DND-41 (cell line): Measurements from ENCODE around the gene A3GALT2.

Source experiments
- ATAC-seq: fragments of 200-7000 bp; cut with Tn5 transposase; 3 replicates; pipeline ENCODE4 v1.9.1; 2021; ENCODE audit warnings: low read depth; ENCODE audit not compliant: insufficient read depth
- DNase-seq: peaks from one replicate; pipeline ENCODE4 v3.0.0-alpha.2; 2020
- H2AFZ ChIP-seq: 2 replicates; pipeline ENCODE4 v1.6.0; 2012; ENCODE audit warnings: low read depth, low read length
- H3K27ac ChIP-seq: 2 replicates; pipeline ENCODE4 v1.5.1; 2012; ENCODE audit warnings: low read length, inconsistent platforms
- H3K27me3 ChIP-seq: fragments of 200-600 bp; sonication (generic); 2 replicates; pipeline ENCODE4 v1.6.0; 2012; ENCODE audit warnings: low read length, mild to moderate bottlenecking, inconsistent platforms; ENCODE audit not compliant: insufficient read depth, poor library complexity
- H3K36me3 ChIP-seq: 2 replicates; pipeline ENCODE4 v1.5.1; 2012; ENCODE audit warnings: low read length, inconsistent platforms; ENCODE audit not compliant: insufficient read depth
- H3K4me1 ChIP-seq: 2 replicates; pipeline ENCODE4 v1.5.1; 2012; ENCODE audit warnings: mild to moderate bottlenecking, low read length; ENCODE audit not compliant: insufficient read depth
- H3K4me2 ChIP-seq: 2 replicates; pipeline ENCODE4 v1.6.0; 2012; ENCODE audit warnings: mild to moderate bottlenecking, moderate library complexity, low read length, inconsistent platforms; ENCODE audit not compliant: insufficient read depth
- H3K4me3 ChIP-seq, 2 experiments: fragments of 200-600 bp in 1 of 2; shearing (Covaris generic) in 1 of 2; 2 replicates each; pipeline ENCODE4 v1.5.1; 2012 to 2016; ENCODE audit warnings: inconsistent platforms in 2 of 2, low read length in 2 of 2, mild to moderate bottlenecking in 2 of 2, low read depth in 1 of 2, moderate library complexity in 1 of 2
- H3K79me2 ChIP-seq: 2 replicates; pipeline ENCODE4 v1.6.0; 2012; ENCODE audit warnings: low read length, inconsistent platforms; ENCODE audit not compliant: insufficient read depth
- H3K9ac ChIP-seq: 2 replicates; pipeline ENCODE4 v1.6.0; 2012; ENCODE audit warnings: low read depth, mild to moderate bottlenecking, inconsistent platforms, low read length, moderate library complexity
- H3K9me3 ChIP-seq: 2 replicates; pipeline ENCODE4 v1.5.1; 2012; ENCODE audit warnings: low read length, moderate library complexity, mild to moderate bottlenecking, inconsistent platforms; ENCODE audit not compliant: insufficient read depth, severe bottlenecking
- H4K20me1 ChIP-seq: 2 replicates; pipeline ENCODE4 v1.6.0; 2012; ENCODE audit warnings: low read length; ENCODE audit not compliant: insufficient read depth
- CTCF ChIP-seq: IDR thresholded peaks from 2 replicates; pipeline ENCODE4 v1.5.1; 2012; ENCODE audit warnings: borderline replicate concordance, low read length, moderate library complexity, mild to moderate bottlenecking; ENCODE audit not compliant: poor library complexity, severe bottlenecking; ENCODE audit errors: extremely low read depth
- EZH2 ChIP-seq: IDR thresholded peaks from 3 replicates; pipeline ENCODE4 v1.6.1; 2012; ENCODE audit warnings: borderline replicate concordance, low read depth, mild to moderate bottlenecking, moderate library complexity, low read length, inconsistent platforms; ENCODE audit not compliant: severe bottlenecking

A3GALT2 gene

GRCh38 chr1:33343539-33343938 is 22.6 kb upstream of the A3GALT2 start:
- Histone ChIP-seq H3K36me3 (peaks cover 55% of the 10 kb centered on the region), H3K9ac (no peak overlapping the region), H3K27me3 (no peaks in the 10 kb centered on the region), H3K9me3 (no peaks in the 10 kb centered on the region), H4K20me1 (peaks cover 87% of the 10 kb centered on the region), H3K4me2 (no peak overlapping the region), H3K27ac (no peak overlapping the region), H3K4me3 (no peak overlapping the region), H3K4me1 (peaks cover 30% of the 10 kb centered on the region), H2AFZ (no peak overlapping the region), H3K79me2 (peaks cover 100% of the 10 kb centered on the region)
- DNase-seq (no peak), ATAC-seq (no peak)
- TF ChIP-seq CTCF = no peak
- TF ChIP-seq EZH2 = no peak

- peaks cover 100% of the 10 kb centered on the region for H3K79me2 ChIP-seq
- TF ChIP-seq EZH2 (no peak), CTCF (no peak)
- H3K27me3 ChIP-seq = no peaks in the 10 kb centered on the region
- H3K4me2 ChIP-seq = no peak overlapping the region
- ATAC-seq (no peak), DNase-seq (no peak)
- H3K9me3 ChIP-seq = no peaks in the 10 kb centered on the region
- H3K27ac ChIP-seq = peak overlapping the region; percentile 15; the same call in 1 of the 2 replicates
- H3K36me3 ChIP-seq = peaks cover 45% of the 10 kb centered on the region
- peaks cover 17% of the 10 kb centered on the region for H3K4me1 ChIP-seq
- H2AFZ ChIP-seq = no peak overlapping the region
- no peak overlapping the region for H3K9ac ChIP-seq
- H4K20me1 ChIP-seq = peaks cover 86% of the 10 kb centered on the region
- H3K4me3 ChIP-seq = no peak overlapping the region
Measured at GRCh38 chr1:33342041-33342723, 21.3 kb upstream of the A3GALT2 start.

GRCh38 chr1:33341190-33341589 is 20.3 kb upstream of the A3GALT2 start:
- H3K9ac ChIP-seq = no peak overlapping the region
- no peak overlapping the region for H3K4me2 ChIP-seq
- no peak overlapping the region for H3K27ac ChIP-seq
- no peak overlapping the region for H2AFZ ChIP-seq
- peaks cover 43% of the 10 kb centered on the region for H3K36me3 ChIP-seq
- H3K4me3 ChIP-seq = no peak overlapping the region
- no peak for TF ChIP-seq EZH2
- no peak for TF ChIP-seq CTCF
- DNase-seq (no peak), ATAC-seq (no peak)
- H3K79me2 ChIP-seq = peaks cover 100% of the 10 kb centered on the region
- no peaks in the 10 kb centered on the region for H3K9me3 ChIP-seq
- peaks cover 82% of the 10 kb centered on the region for H4K20me1 ChIP-seq
- H3K4me1 ChIP-seq = peaks cover 7% of the 10 kb centered on the region
- H3K27me3 ChIP-seq = no peaks in the 10 kb centered on the region

GRCh38 chr1:33339413-33339812 is 18.5 kb upstream of the A3GALT2 start:
- H2AFZ ChIP-seq = no peak overlapping the region
- H3K79me2 ChIP-seq = peaks cover 95% of the 10 kb centered on the region
- peaks cover 45% of the 10 kb centered on the region for H3K36me3 ChIP-seq
- H3K9ac ChIP-seq = no peak overlapping the region
- H3K4me2 ChIP-seq = no peak overlapping the region
- no peaks in the 10 kb centered on the region for H3K27me3 ChIP-seq
- H4K20me1 ChIP-seq = peaks cover 79% of the 10 kb centered on the region
- no peak for TF ChIP-seq EZH2
- no peak for TF ChIP-seq CTCF
- H3K27ac ChIP-seq = no peak overlapping the region
- H3K4me3 ChIP-seq = no peak overlapping the region
- H3K4me1 ChIP-seq = no peaks in the 10 kb centered on the region
- DNase-seq = no peak
- no peak for ATAC-seq
- no peaks in the 10 kb centered on the region for H3K9me3 ChIP-seq
